GM12878 (cell line): ENCODE data around the gene PHC2. TPM values are rescaled to one million over a fixed set of nuclear protein-coding genes. Genes with fewer than 3 reads are reported as not detected.

Experiments
- ATAC-seq: fragments of 200-7000 bp; cut with Tn5 transposase; 3 replicates; pipeline ENCODE4 v1.9.1; 2020; ENCODE audit warnings: mild to moderate bottlenecking, moderate library complexity
- BruUV-seq: library from RNA; stranded (reverse); fragments of 400-500 nt; replicated peaks from 2 replicates; lab custom pipeline; 2021; lab: Mats Ljungman, UMichigan
- CTCF ChIA-PET: fragments of 300-600 bp; sonication (Branson Sonifier 250); formaldehyde crosslinking; extraction: SDS; loops from one replicate; lab custom pipeline; 2021; ENCODE audit warnings: inconsistent platforms; lab: Yijun Ruan, JAX
- POLR2A ChIA-PET: fragments of 350-600 bp; formaldehyde crosslinking; extraction: SDS; loops from one replicate; lab custom pipeline; 2021; ENCODE audit warnings: inconsistent platforms; lab: Charles Lee
- RAD21 ChIA-PET: fragments of 300-600 bp; sonication (Branson Sonifier 250); formaldehyde crosslinking; loops from one replicate; lab custom pipeline; 2023; ENCODE audit warnings: antibody characterized with exemption; ENCODE audit not compliant: unreplicated experiment; lab: Charles Lee
- SMC1A ChIA-PET: fragments of 300-600 bp; sonication (Branson Sonifier 250); formaldehyde crosslinking; loops from one replicate; lab custom pipeline; 2023; ENCODE audit not compliant: unreplicated experiment, uncharacterized antibody; lab: Charles Lee
- DNase-seq: peaks from one replicate; pipeline ENCODE4 v3.0.0-alpha.2; 2011; ENCODE audit warnings: low read depth, low spot score
- FAIRE-seq: peaks from 3 replicates; lab custom pipeline; 2011; peaks lifted over from hg19 to GRCh38; lab: Jason Lieb, UNC
- H2AFZ ChIP-seq: 2 replicates; pipeline ENCODE4 v1.6.0; 2011; ENCODE audit warnings: low read depth, low read length, control low read depth; ENCODE audit not compliant: control insufficient read depth
- H3K27ac ChIP-seq: 2 replicates; pipeline ENCODE4 v1.5.1; 2011; ENCODE audit warnings: control low read depth; ENCODE audit not compliant: control insufficient read depth, insufficient read depth
- H3K27me3 ChIP-seq, 2 experiments: replicated peaks in 1 of 2; 2 replicates each; pipeline versions ENCODE4 v1.6.0 to v1.6.1; 2011; ENCODE audit warnings: low read length in 1 of 2; ENCODE audit not compliant: control insufficient read depth in 2 of 2, insufficient read depth in 2 of 2
- H3K36me3 ChIP-seq, 2 experiments: 2 replicates each; pipeline ENCODE4 v1.5.1; 2011; ENCODE audit warnings: low read length in 1 of 2; ENCODE audit not compliant: control insufficient read depth in 2 of 2, insufficient read depth in 2 of 2
- H3K4me1 ChIP-seq: 2 replicates; pipeline ENCODE4 v1.6.1; 2011; ENCODE audit warnings: mild to moderate bottlenecking, low read length, moderate library complexity, mixed read lengths; ENCODE audit not compliant: control insufficient read depth, insufficient read depth
- H3K4me2 ChIP-seq: 2 replicates; pipeline ENCODE4 v1.6.0; 2011; ENCODE audit warnings: control low read depth; ENCODE audit not compliant: control insufficient read depth, insufficient read depth
- H3K4me3 ChIP-seq: fragments of 200-600 bp; sonication (generic); 2 replicates; pipeline ENCODE4 v1.5.1; 2016
- H3K79me2 ChIP-seq: 2 replicates; pipeline ENCODE4 v1.6.0; 2011; ENCODE audit warnings: low read length; ENCODE audit not compliant: control insufficient read depth, insufficient read depth
- H3K9ac ChIP-seq: 2 replicates; pipeline ENCODE4 v1.8.0; 2011; ENCODE audit warnings: low read length, control low read depth, mixed read lengths; ENCODE audit not compliant: control insufficient read depth, insufficient read depth
- H3K9me3 ChIP-seq: replicated peaks from 3 replicates; pipeline ENCODE4 v1.5.1; 2011; ENCODE audit warnings: mild to moderate bottlenecking, low read length; ENCODE audit not compliant: control insufficient read depth, insufficient read depth
- H4K20me1 ChIP-seq: 2 replicates; pipeline ENCODE4 v1.6.0; 2011; ENCODE audit not compliant: control insufficient read depth, insufficient read depth
- FOXK2 ChIP-seq: fragments of 450-650 bp; IDR thresholded peaks from 2 replicates; pipeline ENCODE4 v1.6.1; 2017; ENCODE audit warnings: mild to moderate bottlenecking, moderate library complexity
- MTA2 ChIP-seq: fragments of 450-650 bp; IDR thresholded peaks from 2 replicates; pipeline ENCODE4 v1.6.1; 2016; ENCODE audit warnings: low read depth, mild to moderate bottlenecking, moderate library complexity
- MTA3 ChIP-seq: IDR thresholded peaks from 2 replicates; pipeline ENCODE4 v1.6.1; 2012; ENCODE audit warnings: low read length, inconsistent platforms, borderline replicate concordance
- NRF1 ChIP-seq: conservative IDR thresholded peaks from 2 replicates; pipeline ENCODE4 v1.6.1; 2011; ENCODE audit warnings: mild to moderate bottlenecking, low read depth, low read length, improper control_type of control experiment
- PAX8 ChIP-seq: fragments of 450-650 bp; IDR thresholded peaks from 2 replicates; pipeline ENCODE4 v1.6.1; 2017; ENCODE audit warnings: mild to moderate bottlenecking, moderate library complexity
- POLR2A ChIP-seq: IDR thresholded peaks from 2 replicates; pipeline ENCODE4 v1.6.1; 2011; ENCODE audit warnings: low read depth, mild to moderate bottlenecking, low read length
- POLR2AphosphoS5 ChIP-seq: IDR thresholded peaks from 2 replicates; pipeline ENCODE4 v1.6.1; 2011; ENCODE audit warnings: mild to moderate bottlenecking, low read length, inconsistent platforms
- SKIL ChIP-seq: fragments of 450-650 bp; IDR thresholded peaks from 2 replicates; pipeline ENCODE4 v1.6.1; 2017; ENCODE audit warnings: mild to moderate bottlenecking, low read depth, inconsistent platforms; ENCODE audit not compliant: poor library complexity, severe bottlenecking
- TAF1 ChIP-seq: IDR thresholded peaks from 2 replicates; pipeline ENCODE4 v1.6.1; 2011; ENCODE audit warnings: mild to moderate bottlenecking, low read depth, low read length, borderline replicate concordance
- TCF7 ChIP-seq: IDR thresholded peaks from 2 replicates; pipeline ENCODE4 v1.6.1; 2014; ENCODE audit warnings: antibody characterized with exemption, borderline replicate concordance
- ZNF24 ChIP-seq: fragments of 450-650 bp; IDR thresholded peaks from 2 replicates; pipeline ENCODE4 v1.6.1; 2017; ENCODE audit warnings: antibody characterized with exemption, mild to moderate bottlenecking
- WGBS: methylation state at CpG from one replicate; pipeline ENCODE4 v1.1.6; 2016; ENCODE audit warnings: low lambda C conversion rate; ENCODE audit not compliant: insufficient replicate concordance, insufficient coverage; ENCODE audit errors: missing lambda C conversion rate; 5-methylcytosine and 5-hydroxymethylcytosine counted together
- in situ Hi-C: fragments of 300-500 bp; cut with MboI; formaldehyde crosslinking; loops from 9 replicates; pipeline ENCODE4 v1.14.3; 2018; ENCODE audit warnings: mixed read lengths
- intact Hi-C: fragments of 100-400 bp; cut with micrococcal nuclease; formaldehyde crosslinking; loops from one replicate; pipeline ENCODE4 v1.14.2; 2022; ENCODE audit not compliant: unreplicated experiment
- polyA plus RNA-seq, 11 experiments: library from polyadenylated mRNA; depleted of rRNA in 4 of 11; unstranded in 6 of 11; stranded (reverse) in 5 of 11; fragments of >200 nt; fragmentation: Nextera tagmentation in 4 of 11; fragmentation: Illumina TruSeq in 1 of 11; extraction: Ambion mirVana in 4 of 11; extraction: Trizol in 1 of 11; gene quantifications; 1 replicate in 1 of 11; 2 replicates in 10 of 11; pipeline versions ENCODE4 v1.2.1 to v1.2.3, GENCODE V29; 2011 to 2016; ENCODE audit warnings: inconsistent platforms in 2 of 11, missing spikeins in 2 of 11, low read depth in 1 of 11
- total RNA-seq, 4 experiments: library from RNA; depleted of rRNA in 3 of 4; stranded (reverse); fragments of >200 nt in 3 of 4; fragmentation: Illumina TruSeq in 1 of 4; extraction: Trizol in 1 of 4; gene quantifications; 2 replicates each; pipeline versions ENCODE4 v1.2.1 to v1.2.3, GENCODE V29; 2013 to 2021
- TF ChIP-seq, protein P1 (sequence below): IDR thresholded peaks from 2 replicates; pipeline ENCODE4 v1.6.1; 2011; ENCODE audit warnings: borderline replicate concordance, low read depth, mild to moderate bottlenecking, moderate library complexity, mixed read lengths, low read length; ENCODE audit not compliant: insufficient read depth; ENCODE audit errors: extremely low read length

PHC2 gene
- total and polyA plus RNA-seq, 10 of the 15 experiments (the other 5 are each of a cell fraction or from before 2014, with no cell fraction given): 2.0 to 35.9 (median 16.4) TPM

GRCh38 chr1:33281554-33282303, 149.2 kb downstream of the PHC2 start (continued):
- no peak for TF ChIP-seq SKIL
- TF ChIP-seq MTA3: no peak
- no peak for TF ChIP-seq PAX8

- ChIA-PET RAD21 (no interaction called here), POLR2A (no interaction called here)
Observed at GRCh38 chr1:33280091-33280661, 150.7 kb downstream of the PHC2 start.

More at GRCh38 chr1:33280091-33280661, 150.7 kb downstream of the PHC2 start:
- TF ChIP-seq TCF7 (no peak), FOXK2 (no peak), POLR2A (no peak), TAF1 (no peak), ZNF24 (no peak), POLR2AphosphoS5 (no peak), MTA2 (no peak), NRF1 (no peak)
- TF ChIP-seq, protein P1, sequence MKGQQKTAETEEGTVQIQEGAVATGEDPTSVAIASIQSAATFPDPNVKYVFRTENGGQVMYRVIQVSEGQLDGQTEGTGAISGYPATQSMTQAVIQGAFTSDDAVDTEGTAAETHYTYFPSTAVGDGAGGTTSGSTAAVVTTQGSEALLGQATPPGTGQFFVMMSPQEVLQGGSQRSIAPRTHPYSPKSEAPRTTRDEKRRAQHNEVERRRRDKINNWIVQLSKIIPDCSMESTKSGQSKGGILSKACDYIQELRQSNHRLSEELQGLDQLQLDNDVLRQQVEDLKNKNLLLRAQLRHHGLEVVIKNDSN: no peak
- Histone ChIP-seq H3K9ac (no peak overlapping the region), H3K27me3 (no peaks in the 10 kb centered on the region), H3K4me2 (no peak overlapping the region), H3K79me2 (no peaks in the 10 kb centered on the region), H3K36me3 (peaks cover 0 to 5% of the 10 kb centered on the region in 2 experiments; a peak in 3 of 4 replicates), H2AFZ (no peak overlapping the region), H3K27ac (no peak overlapping the region), H3K9me3 (no peaks in the 10 kb centered on the region), H3K4me1 (no peaks in the 10 kb centered on the region), H3K4me3 (no peak overlapping the region), H4K20me1 (no peaks in the 10 kb centered on the region)
- intact Hi-C loops: no loop called here
- FAIRE-seq (no peak), DNase-seq (no peak), ATAC-seq (no peak)
- SMC1A ChIA-PET: no interaction called here
- 89% methylated on average over 16 of the region's 29 CpGs for WGBS
- in situ Hi-C loops: no loop called here
- CTCF ChIA-PET: no interaction called here
- no TSS peak for BruUV-seq
